Neural progenitor cell (in vitro differentiated cells): ENCODE results near the gene INS. TPM values are rescaled to one million over a fixed set of nuclear protein-coding genes. Genes with fewer than 3 reads are reported as not detected.

Experiments used
- DNase-seq: peaks from one replicate; pipeline ENCODE4 v3.0.0-alpha.2; 2016; ENCODE audit warnings: low spot score
- H2AFZ ChIP-seq: fragments of 200-600 bp; sonication (generic); replicated peaks from 2 replicates; pipeline ENCODE4 v1.6.1; 2016; ENCODE audit warnings: antibody characterized with exemption
- H3F3A ChIP-seq: fragments of 200-600 bp; sonication (generic); 2 replicates; pipeline ENCODE4 v1.6.1; 2016; ENCODE audit warnings: antibody characterized with exemption, low read depth
- H3K27ac ChIP-seq: fragments of 200-600 bp; sonication (generic); 2 replicates; pipeline ENCODE4 v1.5.1; 2016; ENCODE audit warnings: mild to moderate bottlenecking
- H3K27me3 ChIP-seq: fragments of 200-600 bp; sonication (generic); 2 replicates; pipeline ENCODE4 v1.6.1; 2016; ENCODE audit warnings: mild to moderate bottlenecking, moderate library complexity
- H3K36me3 ChIP-seq: fragments of 200-600 bp; sonication (generic); 2 replicates; pipeline ENCODE4 v1.5.1; 2016
- H3K4me1 ChIP-seq: fragments of 200-600 bp; sonication (generic); 2 replicates; pipeline ENCODE4 v1.6.1; 2016; ENCODE audit warnings: mixed run types
- H3K4me2 ChIP-seq: fragments of 200-600 bp; sonication (generic); 2 replicates; pipeline ENCODE4 v1.6.1; 2016
- H3K4me3 ChIP-seq: fragments of 200-600 bp; sonication (generic); 2 replicates; pipeline ENCODE4 v1.5.1; 2016
- H3K79me2 ChIP-seq: fragments of 200-600 bp; sonication (generic); 2 replicates; pipeline ENCODE4 v1.6.1; 2016; ENCODE audit warnings: low read depth
- H3K9ac ChIP-seq: fragments of 200-600 bp; sonication (generic); 2 replicates; pipeline ENCODE4 v1.6.1; 2016
- H3K9me3 ChIP-seq: fragments of 200-600 bp; sonication (generic); 2 replicates; pipeline ENCODE4 v1.5.1; 2016; ENCODE audit warnings: low read depth
- H4K20me1 ChIP-seq: fragments of 200-600 bp; sonication (generic); 2 replicates; pipeline ENCODE4 v1.6.1; 2016; ENCODE audit warnings: low read depth
- H3K27ac Mint-ChIP-seq: 3 replicates; pipeline ENCODE4 v1.8.0; 2021; ENCODE audit warnings: mixed read lengths
- H3K27me3 Mint-ChIP-seq: 2 replicates; pipeline ENCODE4 v1.8.0; 2022; ENCODE audit warnings: low read depth, mild to moderate bottlenecking, inconsistent platforms, moderate library complexity, mixed read lengths; ENCODE audit not compliant: insufficient read depth
- H3K36me3 Mint-ChIP-seq: 3 replicates; pipeline ENCODE4 v1.8.0; 2021; ENCODE audit warnings: mixed read lengths
- H3K4me1 Mint-ChIP-seq: 3 replicates; pipeline ENCODE4 v1.8.0; 2021; ENCODE audit warnings: mixed read lengths
- H3K4me3 Mint-ChIP-seq: 3 replicates; pipeline ENCODE4 v1.8.0; 2021; ENCODE audit warnings: mild to moderate bottlenecking, moderate library complexity, mixed read lengths
- H3K9me3 Mint-ChIP-seq: 3 replicates; pipeline ENCODE4 v1.8.0; 2020; ENCODE audit warnings: mixed read lengths
- EZH2 ChIP-seq: fragments of 200-600 bp; sonication (generic); IDR thresholded peaks from 2 replicates; pipeline ENCODE4 v1.6.1; 2017; ENCODE audit warnings: antibody characterized with exemption, mild to moderate bottlenecking, moderate library complexity
- EZH2phosphoT487 ChIP-seq: fragments of 200-600 bp; sonication (generic); IDR thresholded peaks from 2 replicates; pipeline ENCODE4 v1.6.1; 2017; ENCODE audit warnings: antibody characterized with exemption
- total RNA-seq: library from RNA; depleted of rRNA; stranded (reverse); fragments of >200 nt; gene quantifications from 2 replicates; pipeline ENCODE4 v1.2.3, GENCODE V29; 2015; ENCODE audit warnings: low replicate concordance
- TF ChIP-seq, protein P1 (sequence below): fragments of 200-600 bp; sonication (generic); IDR thresholded peaks from 2 replicates; pipeline ENCODE4 v1.5.1; 2017; ENCODE audit warnings: antibody characterized with exemption, mild to moderate bottlenecking

INS gene
- total RNA-seq, 1 donor from 2014 or later: not detected

DNA sequence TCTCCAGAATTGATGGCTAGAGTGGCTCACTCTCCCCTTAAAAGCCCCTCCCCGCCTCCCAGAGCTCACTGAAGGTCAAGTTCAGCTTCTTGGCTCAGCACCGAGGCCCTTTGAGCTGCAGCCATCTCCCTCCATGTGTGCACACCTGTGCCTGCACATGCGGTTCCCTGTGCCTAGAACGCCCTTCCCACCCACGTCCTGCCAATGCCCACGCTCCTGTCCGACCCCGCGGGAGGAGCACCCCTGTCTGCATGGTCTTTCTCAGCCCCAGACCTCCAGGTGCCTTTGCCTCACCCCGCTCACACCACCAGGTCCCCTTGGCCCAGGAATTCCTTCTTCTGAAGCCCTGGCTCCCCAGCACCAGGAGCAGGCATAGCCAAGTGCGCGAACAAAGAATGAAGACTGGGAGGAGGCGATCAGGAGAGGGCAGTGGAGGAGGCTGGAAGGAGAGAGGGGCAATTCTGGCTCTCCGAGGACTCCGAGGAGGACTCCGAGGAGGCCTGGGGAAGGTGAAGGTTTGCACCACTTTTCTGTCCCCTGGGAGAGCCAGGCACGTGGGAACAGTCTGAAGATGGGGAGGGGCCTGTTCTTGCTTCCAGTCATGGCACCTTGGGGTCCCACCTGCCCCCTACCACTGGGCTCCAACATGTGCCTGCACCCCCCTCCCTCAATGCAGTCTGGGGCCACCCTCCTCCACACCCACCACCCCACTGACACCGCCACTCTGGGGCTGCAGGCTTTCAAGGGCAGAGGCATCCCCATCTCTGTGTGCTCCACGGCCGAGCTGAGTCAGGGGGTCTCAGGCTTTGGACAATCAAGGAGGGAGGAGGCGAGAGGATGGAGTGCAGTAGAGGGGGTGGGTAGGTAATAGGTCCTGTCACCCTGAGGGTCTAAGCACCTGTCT, 39.5 kb downstream of the INS start:
- Histone ChIP-seq H3K27ac (no peak overlapping the region), H3K9me3 (no peaks in the 10 kb centered on the region), H3K4me2 (no peak overlapping the region), H3K36me3 (no peaks in the 10 kb centered on the region), H3K4me3 (no peak overlapping the region), H3K79me2 (no peaks in the 10 kb centered on the region), H2AFZ (no peak overlapping the region), H3K27me3 (peaks cover 4% of the 10 kb centered on the region), H3F3A (no peaks in the 10 kb centered on the region), H4K20me1 (no peaks in the 10 kb centered on the region), H3K9ac (no peak overlapping the region), H3K4me1 (peaks cover 3% of the 10 kb centered on the region)
- no peak overlapping the region for H3K27ac Mint-ChIP-seq
- H3K9me3 Mint-ChIP-seq: peaks cover 15% of the 10 kb centered on the region
- H3K36me3 Mint-ChIP-seq: no peaks in the 10 kb centered on the region
- no peak for DNase-seq
- peaks cover 40% of the 10 kb centered on the region for H3K27me3 Mint-ChIP-seq
- TF ChIP-seq EZH2: no peak
- TF ChIP-seq, protein P1, sequence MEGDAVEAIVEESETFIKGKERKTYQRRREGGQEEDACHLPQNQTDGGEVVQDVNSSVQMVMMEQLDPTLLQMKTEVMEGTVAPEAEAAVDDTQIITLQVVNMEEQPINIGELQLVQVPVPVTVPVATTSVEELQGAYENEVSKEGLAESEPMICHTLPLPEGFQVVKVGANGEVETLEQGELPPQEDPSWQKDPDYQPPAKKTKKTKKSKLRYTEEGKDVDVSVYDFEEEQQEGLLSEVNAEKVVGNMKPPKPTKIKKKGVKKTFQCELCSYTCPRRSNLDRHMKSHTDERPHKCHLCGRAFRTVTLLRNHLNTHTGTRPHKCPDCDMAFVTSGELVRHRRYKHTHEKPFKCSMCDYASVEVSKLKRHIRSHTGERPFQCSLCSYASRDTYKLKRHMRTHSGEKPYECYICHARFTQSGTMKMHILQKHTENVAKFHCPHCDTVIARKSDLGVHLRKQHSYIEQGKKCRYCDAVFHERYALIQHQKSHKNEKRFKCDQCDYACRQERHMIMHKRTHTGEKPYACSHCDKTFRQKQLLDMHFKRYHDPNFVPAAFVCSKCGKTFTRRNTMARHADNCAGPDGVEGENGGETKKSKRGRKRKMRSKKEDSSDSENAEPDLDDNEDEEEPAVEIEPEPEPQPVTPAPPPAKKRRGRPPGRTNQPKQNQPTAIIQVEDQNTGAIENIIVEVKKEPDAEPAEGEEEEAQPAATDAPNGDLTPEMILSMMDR: no peak
- no peak for TF ChIP-seq EZH2phosphoT487
- H3K4me3 Mint-ChIP-seq: no peak overlapping the region
- H3K4me1 Mint-ChIP-seq: no peaks in the 10 kb centered on the region

DNA sequence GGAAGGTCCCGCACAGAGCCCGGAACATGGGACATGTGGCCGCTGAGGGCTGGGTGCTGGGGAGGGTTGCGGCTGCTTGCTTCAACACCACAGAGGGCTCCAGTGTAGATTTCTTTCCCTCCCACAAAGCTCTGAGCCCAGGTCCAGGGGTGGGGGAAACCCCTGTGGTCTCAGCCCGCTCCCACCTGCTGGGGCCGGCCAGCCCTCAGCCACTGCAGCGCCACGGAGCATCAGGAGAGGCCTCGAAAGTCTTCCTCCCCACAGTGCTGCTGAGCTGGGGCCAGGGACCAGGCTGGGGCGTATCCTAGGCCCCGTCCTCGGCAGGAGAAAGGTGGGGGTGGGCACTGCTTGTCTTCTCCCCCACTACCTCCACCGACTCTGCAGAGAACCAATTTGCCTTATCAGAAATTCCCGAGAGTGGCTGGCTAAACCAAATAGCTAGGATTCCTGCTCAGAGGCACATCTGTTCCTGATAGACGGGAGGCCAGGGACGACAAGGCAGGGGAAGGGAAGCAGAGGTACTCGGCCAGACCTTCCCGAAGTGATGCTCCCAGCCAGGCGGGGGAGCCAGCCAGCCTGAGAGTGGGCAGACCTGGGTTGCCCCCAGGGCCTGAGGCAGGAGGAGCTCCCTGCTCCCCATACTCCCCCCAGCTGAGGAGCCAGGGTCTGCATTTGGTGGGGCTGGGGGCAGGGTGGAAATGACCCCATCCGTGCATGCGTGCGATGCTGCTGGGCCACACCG, 40.5 kb downstream of the INS start:
- Histone ChIP-seq H3K4me1 (peaks cover 3% of the 10 kb centered on the region), H3F3A (no peaks in the 10 kb centered on the region), H3K9me3 (no peaks in the 10 kb centered on the region), H3K27me3 (peaks cover 4% of the 10 kb centered on the region), H4K20me1 (no peaks in the 10 kb centered on the region), H3K9ac (no peak overlapping the region), H2AFZ (no peak overlapping the region), H3K36me3 (no peaks in the 10 kb centered on the region), H3K4me2 (no peak overlapping the region), H3K4me3 (no peak overlapping the region), H3K79me2 (no peaks in the 10 kb centered on the region), H3K27ac (no peak overlapping the region)
- Mint-ChIP-seq H3K4me1 (no peaks in the 10 kb centered on the region), H3K27me3 (peaks cover 45% of the 10 kb centered on the region), H3K9me3 (peaks cover 20% of the 10 kb centered on the region), H3K36me3 (no peaks in the 10 kb centered on the region), H3K27ac (no peak overlapping the region), H3K4me3 (no peak overlapping the region)
- DNase-seq: no peak
- TF ChIP-seq, protein P1: no peak
- TF ChIP-seq EZH2phosphoT487: no peak
- TF ChIP-seq EZH2: no peak

DNA sequence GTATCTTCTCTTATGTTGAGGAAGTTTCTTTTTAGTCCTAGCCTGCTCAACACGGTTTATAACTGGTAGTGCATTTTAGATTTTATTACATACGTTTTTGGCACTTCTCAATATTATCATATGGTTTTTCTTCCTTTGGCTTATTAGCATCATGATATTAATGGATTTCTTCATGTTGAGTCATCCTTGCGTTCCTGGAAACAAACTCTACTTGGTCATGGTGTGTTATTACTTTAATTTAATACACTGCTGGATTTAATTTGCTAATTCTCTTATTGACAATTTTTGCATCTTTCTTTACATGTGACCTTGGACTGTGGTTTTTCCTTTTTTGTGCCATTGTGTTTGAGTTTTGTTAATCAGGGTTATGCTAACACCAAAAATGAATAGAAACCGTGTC, 42.3 kb downstream of the INS start:
- H3K9me3 Mint-ChIP-seq: peaks cover 20% of the 10 kb centered on the region
- Histone ChIP-seq H3F3A (no peaks in the 10 kb centered on the region), H3K27ac (no peak overlapping the region), H3K4me1 (peaks cover 3% of the 10 kb centered on the region), H3K4me3 (no peak overlapping the region), H3K79me2 (no peaks in the 10 kb centered on the region), H3K9ac (no peak overlapping the region), H3K4me2 (no peak overlapping the region), H3K36me3 (no peaks in the 10 kb centered on the region), H3K27me3 (peaks cover 4% of the 10 kb centered on the region), H2AFZ (no peak overlapping the region), H4K20me1 (no peaks in the 10 kb centered on the region), H3K9me3 (no peaks in the 10 kb centered on the region)
- H3K27me3 Mint-ChIP-seq: peaks cover 37% of the 10 kb centered on the region
- no peak for TF ChIP-seq EZH2phosphoT487
- TF ChIP-seq, protein P1: no peak
- TF ChIP-seq EZH2: no peak
- DNase-seq: no peak
- H3K27ac Mint-ChIP-seq: no peak overlapping the region
- H3K4me3 Mint-ChIP-seq: no peak overlapping the region
- H3K36me3 Mint-ChIP-seq: no peaks in the 10 kb centered on the region
- no peaks in the 10 kb centered on the region for H3K4me1 Mint-ChIP-seq
